MCF 10A (cell line): ENCODE measurements around the gene UBE4A. TPM values are rescaled to one million over a fixed set of nuclear protein-coding genes. Genes with fewer than 3 reads are reported as not detected.

Experiments used
- BruUV-seq: library from RNA; stranded (reverse); fragments of 400-500 nt; replicated peaks from 2 replicates; lab custom pipeline; 2021; lab: Mats Ljungman, UMichigan
- CTCF ChIA-PET: fragments of 300-600 bp; sonication (Branson Sonifier 250); formaldehyde crosslinking; extraction: SDS; loops from one replicate; lab custom pipeline; 2021; ENCODE audit warnings: antibody characterized with exemption, inconsistent platforms; lab: Yijun Ruan, JAX
- POLR2A ChIA-PET: fragments of 300-600, 350-650 bp; sonication (Branson Sonifier 250); formaldehyde crosslinking; extraction: SDS; loops from one replicate; lab custom pipeline; 2020; ENCODE audit warnings: antibody characterized with exemption, inconsistent platforms; lab: Yijun Ruan, JAX
- DNase-seq: peaks from one replicate; pipeline ENCODE4 v3.0.0-alpha.2; 2018; ENCODE audit not compliant: unreplicated experiment
- H3K27ac Mint-ChIP-seq: one replicate; pipeline ENCODE4 v1.8.0; 2022; ENCODE audit warnings: mild to moderate bottlenecking, low read depth, mixed read lengths; ENCODE audit not compliant: unreplicated experiment
- H3K27me3 Mint-ChIP-seq: one replicate; pipeline ENCODE4 v1.8.0; 2022; ENCODE audit warnings: mixed read lengths; ENCODE audit not compliant: insufficient read depth, unreplicated experiment
- H3K36me3 Mint-ChIP-seq: one replicate; pipeline ENCODE4 v1.8.0; 2022; ENCODE audit warnings: mild to moderate bottlenecking, moderate library complexity, mixed read lengths; ENCODE audit not compliant: insufficient read depth, unreplicated experiment
- H3K4me1 Mint-ChIP-seq: one replicate; pipeline ENCODE4 v1.8.0; 2022; ENCODE audit warnings: mixed read lengths; ENCODE audit not compliant: insufficient read depth, unreplicated experiment
- H3K4me3 Mint-ChIP-seq: one replicate; pipeline ENCODE4 v1.8.0; 2022; ENCODE audit warnings: mild to moderate bottlenecking, moderate library complexity, mixed read lengths; ENCODE audit not compliant: unreplicated experiment
- H3K9me3 Mint-ChIP-seq: one replicate; pipeline ENCODE4 v1.8.0; 2022; ENCODE audit warnings: mixed read lengths; ENCODE audit not compliant: unreplicated experiment
- CTCF ChIP-seq: fragments of 200-600 bp; IDR thresholded peaks from one replicate; pipeline ENCODE4 v1.8.0; 2022; ENCODE audit warnings: antibody characterized with exemption, mild to moderate bottlenecking; ENCODE audit not compliant: unreplicated experiment
- intact Hi-C: fragments of 100-400 bp; cut with micrococcal nuclease; formaldehyde crosslinking; loops from 2 replicates; pipeline ENCODE4 v1.14.1; 2022
- total RNA-seq: library from RNA; stranded (reverse); gene quantifications from 2 replicates; pipeline ENCODE4 v1.2.3, GENCODE V29; 2022

The UBE4A gene
- total RNA-seq, 1 experiment from 2014 or later, result 41.0 TPM

GRCh38 chr11:118442908-118443589 lies 83.6 kb downstream of the UBE4A start:
- ChIA-PET CTCF (interaction anchor here (0.7 kb wide), 1 partner anchor 28 kb away, joined by 3 read pairs; no protein-coding TSS in a partner anchor), POLR2A (interaction anchor here (1.4 kb wide), 1 partner anchor 8 kb away, joined by 3 read pairs; no protein-coding TSS in a partner anchor)
- Mint-ChIP-seq H3K27me3 (no peaks in the 10 kb centered on the region), H3K9me3 (no peaks in the 10 kb centered on the region), H3K4me1 (peaks cover 41% of the 10 kb centered on the region), H3K27ac (peak overlapping the region; percentile 36), H3K36me3 (no peaks in the 10 kb centered on the region), H3K4me3 (no peak overlapping the region)
- no peak for DNase-seq
- TF ChIP-seq CTCF, result no peak
- intact Hi-C loops, result no loop called here
- BruUV-seq, result no TSS peak

- no peaks in the 10 kb centered on the region for H3K36me3 Mint-ChIP-seq
- no peak overlapping the region for H3K4me3 Mint-ChIP-seq
- no peaks in the 10 kb centered on the region for H3K9me3 Mint-ChIP-seq
- TF ChIP-seq CTCF, result no peak
- no peak overlapping the region for H3K27ac Mint-ChIP-seq
- BruUV-seq, result no TSS peak
- CTCF ChIA-PET, result no interaction called here
- H3K27me3 Mint-ChIP-seq, result no peaks in the 10 kb centered on the region
- H3K4me1 Mint-ChIP-seq, result peaks cover 37% of the 10 kb centered on the region
- no peak for DNase-seq
- POLR2A ChIA-PET, result interaction anchor here (1.1 to 1.2 kb wide), 3 partner anchors 8 to 42 kb away, joined by 3 to 5 read pairs (median 4); partner anchors contain the start of gene KMT2A
- intact Hi-C loops, result no loop called here
These were observed 84.3 kb downstream of the UBE4A start for GRCh38 chr11:118443590-118444218.

- TF ChIP-seq CTCF, result no peak
- intact Hi-C loops, result no loop called here
- Mint-ChIP-seq H3K9me3 (no peaks in the 10 kb centered on the region), H3K4me1 (peaks cover 22% of the 10 kb centered on the region), H3K27ac (no peak overlapping the region), H3K27me3 (no peaks in the 10 kb centered on the region), H3K4me3 (no peak overlapping the region), H3K36me3 (peaks cover 11% of the 10 kb centered on the region)
- CTCF ChIA-PET, result interaction anchor here (1.1 kb wide), 1 partner anchor 117 kb away, joined by 3 read pairs; no protein-coding TSS in a partner anchor
- POLR2A ChIA-PET, result interaction anchor here (1.0 to 1.6 kb wide), 4 partner anchors 8 to 14 kb away, joined by 3 to 6 read pairs (median 5); no protein-coding TSS in a partner anchor
- BruUV-seq, result no TSS peak
- DNase-seq, result no peak
These were observed 88.0 kb downstream of the UBE4A start for GRCh38 chr11:118447423-118447822.

- no peak for DNase-seq
These were observed 88.9 kb downstream of the UBE4A start for GRCh38 chr11:118448294-118448693.

More at GRCh38 chr11:118448294-118448693, 88.9 kb downstream of the UBE4A start:
- POLR2A ChIA-PET, result interaction anchor here (0.7 to 1.9 kb wide), 7 partner anchors 9 to 46 kb away, joined by 3 to 10 read pairs (median 5); partner anchors contain the start of gene KMT2A
- no peak overlapping the region for H3K27ac Mint-ChIP-seq
- no peaks in the 10 kb centered on the region for H3K9me3 Mint-ChIP-seq
- H3K27me3 Mint-ChIP-seq, result no peaks in the 10 kb centered on the region
- no peak overlapping the region for H3K4me3 Mint-ChIP-seq
- H3K36me3 Mint-ChIP-seq, result peaks cover 11% of the 10 kb centered on the region
- peaks cover 29% of the 10 kb centered on the region for H3K4me1 Mint-ChIP-seq
- no peak for TF ChIP-seq CTCF
- no TSS peak for BruUV-seq
- intact Hi-C loops, result no loop called here
- CTCF ChIA-PET, result interaction anchor here (1.1 kb wide), 1 partner anchor 116 kb away, joined by 3 read pairs; no protein-coding TSS in a partner anchor
